Bladder microvascular endothelial cell (primary cell): ENCODE measurements around the gene FOXA2. TPM values are rescaled to one million over a fixed set of nuclear protein-coding genes. Genes with fewer than 3 reads are reported as not detected.

ENCODE experiments used
- total RNA-seq: library from RNA; depleted of rRNA; stranded (reverse); fragments of >200 nt; gene quantifications from 2 replicates; pipeline ENCODE4 v1.2.3, GENCODE V29; 2014

FOXA2 gene
- total RNA-seq = not detected in 2 replicates

GRCh38 chr20:22584522-22584921 is at the start of gene FOXA2:
Gene FOXA2 (minus strand): TSS chr20:22584572. CDS start chr20:22584278, 294 bp downstream.

